K562 (cell line): ENCODE results near the gene CIAO2B. TPM values are rescaled to one million over a fixed set of nuclear protein-coding genes. Genes with fewer than 3 reads are reported as not detected.

ENCODE experiments used
- KAT2B ChIP-seq: IDR thresholded peaks from one replicate; pipeline ENCODE4 v1.6.1; 2012; ENCODE audit warnings: low read depth, mild to moderate bottlenecking, control low read depth, inconsistent platforms, low read length, moderate library complexity
- MECOM ChIP-seq: fragments of 250-450 bp; sonication (Bioruptor Pico); IDR thresholded peaks from 2 replicates; pipeline ENCODE4 v1.8.0; 2022; ENCODE audit warnings: inconsistent platforms
- MEIS2 ChIP-seq: fragments of 450-650 bp; IDR thresholded peaks from 2 replicates; pipeline ENCODE4 v1.6.1; 2014; ENCODE audit warnings: mild to moderate bottlenecking; ENCODE audit not compliant: partially characterized antibody
- MTF1 ChIP-seq: fragments of 250-450 bp; sonication (Bioruptor Pico); IDR thresholded peaks from 2 replicates; pipeline ENCODE4 v1.9.0; 2021; ENCODE audit warnings: moderate library complexity, mild to moderate bottlenecking, inconsistent platforms, borderline replicate concordance
- MXI1 ChIP-seq: IDR thresholded peaks from 2 replicates; pipeline ENCODE4 v1.6.1; 2011; ENCODE audit warnings: low read depth, mild to moderate bottlenecking, improper control_type of control experiment, low read length
- NCOA6 ChIP-seq: fragments of 450-650 bp; IDR thresholded peaks from 2 replicates; pipeline ENCODE4 v1.6.1; 2017; ENCODE audit warnings: mild to moderate bottlenecking
- PHF20 ChIP-seq: fragments of 450-650 bp; IDR thresholded peaks from 2 replicates; pipeline ENCODE4 v1.6.1; 2018; ENCODE audit not compliant: partially characterized antibody
- RAD21 ChIP-seq, 2 experiments: fragments of 250-450 bp in 1 of 2; fragments of 450-650 bp in 1 of 2; sonication (Bioruptor Pico) in 1 of 2; formaldehyde crosslinking in 1 of 2; IDR thresholded peaks in 1 of 2; conservative IDR thresholded peaks in 1 of 2; 2 replicates each; pipeline versions ENCODE4 v1.4.0 to v1.8.0; 2020 to 2022; ENCODE audit warnings: mild to moderate bottlenecking in 2 of 2, moderate library complexity in 1 of 2
- RBM15 ChIP-seq: fragments of 200-400 bp; formaldehyde crosslinking; IDR thresholded peaks from 2 replicates; pipeline ENCODE4 v1.6.1; 2018; ENCODE audit warnings: mild to moderate bottlenecking, low read length, moderate library complexity; ENCODE audit not compliant: insufficient read depth
- SIN3A ChIP-seq, 2 experiments: fragments of 150-350 bp in 1 of 2; IDR thresholded peaks; 2 replicates each; pipeline ENCODE4 v1.6.1; 2011 to 2016; ENCODE audit warnings: borderline replicate concordance in 2 of 2, low read depth in 2 of 2, low read length in 2 of 2, mild to moderate bottlenecking in 2 of 2, moderate library complexity in 2 of 2; ENCODE audit not compliant: control insufficient read depth in 1 of 2
- SNRNP70 ChIP-seq: fragments of 200-400 bp; formaldehyde crosslinking; optimal IDR thresholded peaks from 2 replicates; pipeline ENCODE3; 2017; ENCODE audit warnings: low read depth, low read length
- XRCC3 ChIP-seq: fragments of 450-650 bp; IDR thresholded peaks from 2 replicates; pipeline ENCODE4 v1.6.1; 2017; ENCODE audit warnings: mild to moderate bottlenecking, moderate library complexity
- ZFX ChIP-seq: sonication (generic); formaldehyde crosslinking; IDR thresholded peaks from 2 replicates; pipeline ENCODE4 v1.8.0; 2022; ENCODE audit warnings: mild to moderate bottlenecking, missing genetic modification reagents, moderate library complexity
- ZNF324 ChIP-seq: fragments of 250-450 bp; sonication (Bioruptor Pico); IDR thresholded peaks from 2 replicates; pipeline ENCODE4 v1.4.0; 2020; ENCODE audit warnings: mild to moderate bottlenecking
- ZNF354B ChIP-seq: fragments of 250-450 bp; sonication (Bioruptor Pico); IDR thresholded peaks from 2 replicates; pipeline ENCODE4 v1.4.0; 2020
- polyA plus RNA-seq, 8 experiments: library from polyadenylated mRNA; depleted of rRNA in 4 of 8; stranded (reverse) in 5 of 8; unstranded in 3 of 8; fragments of >200 nt; fragmentation: Nextera tagmentation in 2 of 8; fragmentation: Illumina TruSeq in 1 of 8; extraction: Ambion mirVana in 2 of 8; extraction: Trizol in 1 of 8; gene quantifications; 2 replicates each; pipeline versions ENCODE4 v1.2.1 to v1.2.3, GENCODE V29; 2011 to 2014; ENCODE audit warnings: inconsistent platforms in 1 of 8, missing spikeins in 1 of 8
- total RNA-seq, 7 experiments: library from RNA; depleted of rRNA in 6 of 7; stranded (reverse); fragments of >200 nt in 6 of 7; fragmentation: Illumina TruSeq in 2 of 7; extraction: Trizol in 2 of 7; gene quantifications; 2 replicates each; pipeline versions ENCODE4 v1.2.1 to v1.2.3, GENCODE V29; 2011 to 2021; ENCODE audit warnings: low replicate concordance in 1 of 7
- TF ChIP-seq, protein P1 (sequence below): fragments of 200-800 bp; sonication (Bioruptor generic); IDR thresholded peaks from 2 replicates; pipeline ENCODE4 v1.6.1; 2017; ENCODE audit warnings: missing genetic modification characterization, missing compliant biosample characterization
- TF ChIP-seq, protein P2 (sequence below): fragments of 450-650 bp; formaldehyde crosslinking; IDR thresholded peaks from 2 replicates; pipeline ENCODE4 v1.4.0; 2022; ENCODE audit warnings: mild to moderate bottlenecking, moderate library complexity
- TF ChIP-seq, protein P3 (sequence below): fragments of 250-450 bp; sonication (Bioruptor Pico); IDR thresholded peaks from 2 replicates; pipeline ENCODE4 v1.8.0; 2021; ENCODE audit warnings: borderline replicate concordance, mild to moderate bottlenecking, moderate library complexity; ENCODE audit not compliant: poor library complexity, severe bottlenecking
- TF ChIP-seq, protein P4 (sequence below): sonication (generic); formaldehyde crosslinking; IDR thresholded peaks from 2 replicates; pipeline ENCODE4 v1.8.0; 2023; ENCODE audit warnings: missing genetic modification reagents, mild to moderate bottlenecking, borderline replicate concordance

The CIAO2B gene
- total and polyA plus RNA-seq, 9 of the 15 experiments (the other 6 are each of a cell fraction or from before 2014, with no cell fraction given) = 86.8 to 182 (median 113) TPM

DNA sequence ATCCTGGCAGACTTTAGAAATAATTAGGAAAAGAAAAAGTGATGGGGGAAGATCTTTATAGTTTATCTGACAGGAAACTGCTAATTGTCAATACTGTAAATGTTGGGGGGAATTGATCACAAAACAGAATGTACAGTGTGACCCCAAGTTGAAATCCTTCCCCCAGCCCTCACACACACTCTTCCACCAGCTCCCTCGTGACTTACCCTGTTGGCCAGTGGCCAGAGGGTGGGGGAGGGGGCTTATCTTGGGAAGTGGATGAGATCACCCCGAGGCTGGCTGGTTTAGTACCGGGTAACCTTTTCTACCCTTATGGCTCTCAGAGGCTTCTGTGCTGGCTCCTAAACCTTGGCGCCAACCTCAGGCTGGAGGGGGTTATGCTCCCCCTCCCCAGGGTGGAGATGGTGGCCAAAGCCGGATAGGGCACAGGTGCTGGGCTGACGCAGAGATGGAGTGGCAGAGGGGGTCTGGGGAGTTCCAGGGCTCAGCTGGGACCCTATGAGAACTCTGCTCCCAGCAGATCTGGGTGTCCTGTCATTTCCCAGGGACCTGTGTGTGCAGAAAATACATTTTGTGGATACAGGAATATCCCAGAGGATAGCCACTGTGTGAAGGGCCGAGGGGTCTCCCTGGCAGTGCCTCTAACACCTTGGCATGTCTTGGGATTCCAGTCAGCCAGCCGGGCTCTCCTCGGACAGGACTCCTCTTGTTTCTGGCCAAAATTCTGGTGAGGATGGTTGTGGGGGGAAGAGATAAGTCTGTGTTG, 34.1 kb downstream of the CIAO2B start (continued):
- TF ChIP-seq MXI1 = no peak
- no peak for TF ChIP-seq MEIS2
- no peak for TF ChIP-seq PHF20
- TF ChIP-seq, protein P1, sequence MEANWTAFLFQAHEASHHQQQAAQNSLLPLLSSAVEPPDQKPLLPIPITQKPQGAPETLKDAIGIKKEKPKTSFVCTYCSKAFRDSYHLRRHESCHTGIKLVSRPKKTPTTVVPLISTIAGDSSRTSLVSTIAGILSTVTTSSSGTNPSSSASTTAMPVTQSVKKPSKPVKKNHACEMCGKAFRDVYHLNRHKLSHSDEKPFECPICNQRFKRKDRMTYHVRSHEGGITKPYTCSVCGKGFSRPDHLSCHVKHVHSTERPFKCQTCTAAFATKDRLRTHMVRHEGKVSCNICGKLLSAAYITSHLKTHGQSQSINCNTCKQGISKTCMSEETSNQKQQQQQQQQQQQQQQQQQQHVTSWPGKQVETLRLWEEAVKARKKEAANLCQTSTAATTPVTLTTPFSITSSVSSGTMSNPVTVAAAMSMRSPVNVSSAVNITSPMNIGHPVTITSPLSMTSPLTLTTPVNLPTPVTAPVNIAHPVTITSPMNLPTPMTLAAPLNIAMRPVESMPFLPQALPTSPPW (CRISPR knock-in tag) = peak; percentile 78
- no peak for TF ChIP-seq ZNF354B (CRISPR knock-in tag)
- no peak for TF ChIP-seq MTF1 (CRISPR knock-in tag)
- TF ChIP-seq SIN3A (IDR thresholded peaks at IDR 0.05; ENCODE audit: borderline replicate concordance in 2 of 2, control insufficient read depth in 1 of 2, low read depth in 2 of 2, low read length in 2 of 2) = no peak
- TF ChIP-seq KAT2B = no peak
- no peak for TF ChIP-seq ZNF324 (CRISPR knock-in tag)
- TF ChIP-seq, protein P2, sequence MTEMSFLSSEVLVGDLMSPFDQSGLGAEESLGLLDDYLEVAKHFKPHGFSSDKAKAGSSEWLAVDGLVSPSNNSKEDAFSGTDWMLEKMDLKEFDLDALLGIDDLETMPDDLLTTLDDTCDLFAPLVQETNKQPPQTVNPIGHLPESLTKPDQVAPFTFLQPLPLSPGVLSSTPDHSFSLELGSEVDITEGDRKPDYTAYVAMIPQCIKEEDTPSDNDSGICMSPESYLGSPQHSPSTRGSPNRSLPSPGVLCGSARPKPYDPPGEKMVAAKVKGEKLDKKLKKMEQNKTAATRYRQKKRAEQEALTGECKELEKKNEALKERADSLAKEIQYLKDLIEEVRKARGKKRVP (CRISPR knock-in tag) = 0 out of 2 replicates have a peak, but pooled peaks have one; percentile 2
- no peak for TF ChIP-seq XRCC3
- TF ChIP-seq RAD21 (CRISPR knock-in tag; conservative IDR thresholded peaks at IDR 0.05 in 1 of 2, IDR thresholded peaks at IDR 0.05 in 1 of 2) = peak; percentile 12 to 33; a peak in 2 of 4 replicates
- no peak for TF ChIP-seq MECOM
- TF ChIP-seq, protein P3, sequence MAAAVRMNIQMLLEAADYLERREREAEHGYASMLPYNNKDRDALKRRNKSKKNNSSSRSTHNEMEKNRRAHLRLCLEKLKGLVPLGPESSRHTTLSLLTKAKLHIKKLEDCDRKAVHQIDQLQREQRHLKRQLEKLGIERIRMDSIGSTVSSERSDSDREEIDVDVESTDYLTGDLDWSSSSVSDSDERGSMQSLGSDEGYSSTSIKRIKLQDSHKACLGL = no peak
- no peak for TF ChIP-seq RBM15
- TF ChIP-seq NCOA6 = 0 out of 2 replicates have a peak, but pooled peaks have one; percentile 42
- no peak for TF ChIP-seq SNRNP70
- no peak; the same call in 1 of the 2 replicates for TF ChIP-seq ZFX (CRISPR knock-in tag)
- TF ChIP-seq, protein P4, sequence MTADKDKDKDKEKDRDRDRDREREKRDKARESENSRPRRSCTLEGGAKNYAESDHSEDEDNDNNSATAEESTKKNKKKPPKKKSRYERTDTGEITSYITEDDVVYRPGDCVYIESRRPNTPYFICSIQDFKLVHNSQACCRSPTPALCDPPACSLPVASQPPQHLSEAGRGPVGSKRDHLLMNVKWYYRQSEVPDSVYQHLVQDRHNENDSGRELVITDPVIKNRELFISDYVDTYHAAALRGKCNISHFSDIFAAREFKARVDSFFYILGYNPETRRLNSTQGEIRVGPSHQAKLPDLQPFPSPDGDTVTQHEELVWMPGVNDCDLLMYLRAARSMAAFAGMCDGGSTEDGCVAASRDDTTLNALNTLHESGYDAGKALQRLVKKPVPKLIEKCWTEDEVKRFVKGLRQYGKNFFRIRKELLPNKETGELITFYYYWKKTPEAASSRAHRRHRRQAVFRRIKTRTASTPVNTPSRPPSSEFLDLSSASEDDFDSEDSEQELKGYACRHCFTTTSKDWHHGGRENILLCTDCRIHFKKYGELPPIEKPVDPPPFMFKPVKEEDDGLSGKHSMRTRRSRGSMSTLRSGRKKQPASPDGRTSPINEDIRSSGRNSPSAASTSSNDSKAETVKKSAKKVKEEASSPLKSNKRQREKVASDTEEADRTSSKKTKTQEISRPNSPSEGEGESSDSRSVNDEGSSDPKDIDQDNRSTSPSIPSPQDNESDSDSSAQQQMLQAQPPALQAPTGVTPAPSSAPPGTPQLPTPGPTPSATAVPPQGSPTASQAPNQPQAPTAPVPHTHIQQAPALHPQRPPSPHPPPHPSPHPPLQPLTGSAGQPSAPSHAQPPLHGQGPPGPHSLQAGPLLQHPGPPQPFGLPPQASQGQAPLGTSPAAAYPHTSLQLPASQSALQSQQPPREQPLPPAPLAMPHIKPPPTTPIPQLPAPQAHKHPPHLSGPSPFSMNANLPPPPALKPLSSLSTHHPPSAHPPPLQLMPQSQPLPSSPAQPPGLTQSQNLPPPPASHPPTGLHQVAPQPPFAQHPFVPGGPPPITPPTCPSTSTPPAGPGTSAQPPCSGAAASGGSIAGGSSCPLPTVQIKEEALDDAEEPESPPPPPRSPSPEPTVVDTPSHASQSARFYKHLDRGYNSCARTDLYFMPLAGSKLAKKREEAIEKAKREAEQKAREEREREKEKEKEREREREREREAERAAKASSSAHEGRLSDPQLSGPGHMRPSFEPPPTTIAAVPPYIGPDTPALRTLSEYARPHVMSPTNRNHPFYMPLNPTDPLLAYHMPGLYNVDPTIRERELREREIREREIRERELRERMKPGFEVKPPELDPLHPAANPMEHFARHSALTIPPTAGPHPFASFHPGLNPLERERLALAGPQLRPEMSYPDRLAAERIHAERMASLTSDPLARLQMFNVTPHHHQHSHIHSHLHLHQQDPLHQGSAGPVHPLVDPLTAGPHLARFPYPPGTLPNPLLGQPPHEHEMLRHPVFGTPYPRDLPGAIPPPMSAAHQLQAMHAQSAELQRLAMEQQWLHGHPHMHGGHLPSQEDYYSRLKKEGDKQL = no peak
